HG03060 (cell line): ENCODE results near the gene FLVCR2.
A peak's percentile ranks its signal among the peaks of the same experiment; 100 is the strongest.

ENCODE experiments used
- ATAC-seq: cut with Tn5 transposase; IDR thresholded peaks from one replicate; pipeline ENCODE4 v1.9.1; 2021; ENCODE audit warnings: low read depth, moderate number of reproducible peaks; ENCODE audit not compliant: unreplicated experiment

Gene FLVCR2, protein sequence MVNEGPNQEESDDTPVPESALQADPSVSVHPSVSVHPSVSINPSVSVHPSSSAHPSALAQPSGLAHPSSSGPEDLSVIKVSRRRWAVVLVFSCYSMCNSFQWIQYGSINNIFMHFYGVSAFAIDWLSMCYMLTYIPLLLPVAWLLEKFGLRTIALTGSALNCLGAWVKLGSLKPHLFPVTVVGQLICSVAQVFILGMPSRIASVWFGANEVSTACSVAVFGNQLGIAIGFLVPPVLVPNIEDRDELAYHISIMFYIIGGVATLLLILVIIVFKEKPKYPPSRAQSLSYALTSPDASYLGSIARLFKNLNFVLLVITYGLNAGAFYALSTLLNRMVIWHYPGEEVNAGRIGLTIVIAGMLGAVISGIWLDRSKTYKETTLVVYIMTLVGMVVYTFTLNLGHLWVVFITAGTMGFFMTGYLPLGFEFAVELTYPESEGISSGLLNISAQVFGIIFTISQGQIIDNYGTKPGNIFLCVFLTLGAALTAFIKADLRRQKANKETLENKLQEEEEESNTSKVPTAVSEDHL

GRCh38 chr14:75578102-75578785, at the start of gene FLVCR2:
Gene FLVCR2 (plus strand): TSS chr14:75578620. CDS start chr14:75578973, 353 bp downstream.
- no peak for ATAC-seq

- ATAC-seq = no peak
Measured at GRCh38 chr14:75531256-75531655, 47.2 kb upstream of the FLVCR2 start.

- ATAC-seq = no peak
Measured at GRCh38 chr14:75531660-75532317, 46.6 kb upstream of the FLVCR2 start.

DNA sequence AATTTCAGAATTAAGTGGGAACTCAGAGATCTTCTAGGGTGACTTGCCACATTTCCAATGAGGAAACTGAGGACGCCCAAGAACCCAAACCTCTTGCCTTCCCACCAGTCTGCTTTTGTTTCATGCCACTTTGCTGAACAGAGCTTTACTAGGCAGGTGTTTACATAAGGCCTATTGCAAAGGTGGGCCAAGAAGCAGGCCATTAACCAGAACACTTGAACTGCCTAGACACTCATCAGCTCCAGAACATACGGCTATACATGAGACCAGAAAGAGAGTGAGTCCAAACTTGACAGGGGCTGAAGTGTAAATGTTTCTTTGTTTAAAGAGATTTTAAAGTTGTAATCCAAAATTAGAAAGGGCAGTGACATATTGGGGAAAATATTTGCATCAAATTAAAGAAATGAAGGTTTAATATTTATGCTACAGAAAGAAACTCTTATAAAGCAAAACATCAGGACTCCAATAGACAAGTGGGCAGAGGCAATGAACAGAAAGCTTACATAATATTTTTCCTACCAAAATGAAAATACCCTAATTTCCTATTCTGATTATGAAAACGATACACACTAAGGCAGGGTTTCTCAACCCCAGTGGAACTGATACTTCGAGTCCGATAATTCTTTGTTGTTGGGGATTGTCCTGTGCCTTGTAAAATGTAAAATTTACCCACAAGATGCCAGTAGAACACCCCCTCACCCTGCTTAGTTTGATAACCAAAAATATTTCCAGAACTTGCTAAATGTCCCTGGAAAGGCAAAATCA, 44.4 kb upstream of the FLVCR2 start:
- ATAC-seq = no peak

- ATAC-seq = no peak
Measured at GRCh38 chr14:75535164-75535898, 43.1 kb upstream of the FLVCR2 start.

DNA sequence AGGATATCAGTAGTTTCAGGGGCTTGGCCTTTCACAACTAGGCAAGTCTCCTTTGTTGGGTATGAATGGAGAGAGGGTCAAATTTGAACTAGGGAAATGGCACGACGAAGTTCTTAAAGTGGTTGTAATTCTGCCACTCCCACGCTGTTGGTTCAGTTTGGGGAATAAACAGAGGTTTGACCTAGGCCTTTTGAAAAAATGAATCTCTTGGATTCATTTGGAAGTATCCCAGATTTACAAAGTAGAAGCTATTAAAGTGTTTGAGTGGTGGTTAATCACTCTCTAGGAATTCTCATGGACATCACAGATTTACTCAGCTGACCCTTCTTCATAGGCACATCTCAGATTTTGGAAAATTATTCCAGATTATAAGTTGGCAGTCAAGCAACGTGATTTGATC, 41.3 kb upstream of the FLVCR2 start:
- no peak for ATAC-seq

DNA sequence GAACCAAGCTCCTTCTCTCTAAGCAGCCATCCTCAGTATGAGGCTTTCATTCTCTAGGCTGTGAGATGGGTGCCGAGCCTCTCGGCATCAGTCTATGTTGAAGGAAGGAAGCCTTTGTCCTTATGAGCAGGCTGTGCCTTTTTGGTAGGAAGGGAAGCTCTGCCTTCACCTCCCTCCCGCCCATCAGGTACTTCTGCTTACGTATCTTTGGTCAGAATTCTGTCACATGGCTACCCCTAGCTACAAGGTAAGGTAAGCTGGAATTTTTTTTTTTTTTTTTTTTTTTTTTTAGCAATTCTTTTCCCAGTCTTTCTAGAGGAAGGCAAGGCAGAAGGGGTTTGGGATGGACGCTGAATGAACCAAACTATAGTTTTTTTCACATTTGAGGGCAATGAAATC, 39.3 kb upstream of the FLVCR2 start:
- ATAC-seq = no peak

DNA sequence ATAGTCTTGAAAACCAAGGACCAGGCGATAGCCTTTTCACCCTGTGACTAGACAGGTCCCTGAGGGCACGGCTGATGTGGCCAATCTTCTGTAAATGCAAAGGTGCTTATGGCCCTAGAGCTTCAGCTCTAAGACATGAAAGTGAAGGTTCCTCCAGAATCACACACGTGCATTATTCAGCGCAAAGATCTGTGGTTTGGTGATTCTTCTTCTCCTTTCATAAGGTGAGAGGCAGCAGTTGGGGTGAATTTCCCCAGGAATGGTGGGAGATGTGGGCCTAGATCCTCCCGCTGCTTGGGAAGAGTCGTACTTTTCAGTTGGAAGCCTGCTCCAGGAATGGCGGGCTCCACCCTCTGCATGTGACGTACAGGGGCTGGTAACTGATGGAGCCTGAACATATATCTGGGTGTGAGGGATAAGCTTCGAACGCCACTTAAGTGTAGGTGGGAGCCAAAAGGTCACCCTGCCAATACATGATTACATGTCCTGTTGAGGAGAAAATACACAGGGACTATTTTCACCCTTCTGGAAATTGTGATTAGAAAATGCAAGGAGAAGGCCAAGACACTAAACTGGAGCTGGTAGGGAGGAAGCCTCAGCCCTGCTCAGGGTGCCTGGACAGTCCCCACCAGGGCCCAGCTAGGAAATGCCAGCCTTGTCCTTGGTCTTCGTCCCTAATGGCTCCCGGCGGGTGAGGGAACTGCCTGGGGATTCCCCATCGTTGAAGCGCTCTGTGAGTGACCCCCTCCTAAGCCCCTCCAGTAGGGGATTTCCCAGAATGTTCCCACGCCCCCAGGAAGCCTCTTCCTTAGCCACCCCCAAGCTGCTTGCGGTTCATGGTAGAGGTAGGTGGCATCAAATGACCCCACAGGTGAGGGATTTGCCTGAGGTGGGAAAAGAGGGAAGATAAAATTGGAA, 38.6 kb upstream of the FLVCR2 start:
- peak; percentile 40 for ATAC-seq

DNA sequence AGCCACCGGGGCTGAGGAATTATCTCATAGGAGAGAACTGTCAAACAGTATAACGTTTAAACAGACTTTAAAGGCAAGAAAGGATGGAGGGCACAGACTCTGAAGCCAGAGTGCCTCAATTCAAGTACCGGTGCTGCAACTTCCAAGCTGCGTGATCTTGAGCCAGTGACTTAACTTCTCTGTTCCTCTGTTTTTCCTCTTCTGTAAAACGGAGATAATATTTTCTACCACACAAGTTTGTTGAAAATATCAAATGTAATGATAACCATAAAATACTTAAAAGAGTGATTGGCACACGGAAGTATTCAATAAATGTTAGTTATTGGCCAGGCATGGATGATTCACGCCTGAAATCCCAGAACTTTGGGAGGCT, 38.0 kb upstream of the FLVCR2 start:
- no peak for ATAC-seq

DNA sequence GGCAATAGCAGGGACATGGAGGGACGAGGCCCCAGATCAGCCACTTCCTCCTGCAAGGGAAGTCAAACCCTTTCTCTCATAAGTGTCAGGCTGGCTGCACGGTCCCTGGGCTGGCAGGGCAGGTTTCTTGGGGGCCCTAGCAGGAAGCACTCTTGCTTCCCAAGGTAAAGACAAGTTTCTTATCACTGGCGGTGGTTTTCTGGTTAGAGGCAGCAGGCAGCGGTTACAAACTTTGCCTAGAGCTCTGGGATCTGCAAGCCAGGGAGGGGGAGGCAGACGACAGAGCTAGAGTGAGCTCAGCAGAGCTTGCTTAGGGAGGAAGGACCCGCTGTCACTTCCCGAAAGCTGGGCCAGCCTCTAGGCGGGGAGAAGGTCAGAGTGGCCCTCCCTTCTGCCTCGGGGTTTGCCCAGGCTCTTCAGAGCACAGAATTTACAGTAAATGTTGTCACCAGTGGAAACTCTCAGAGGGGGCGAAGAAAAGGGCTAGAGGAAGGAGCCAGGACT, 35.8 kb upstream of the FLVCR2 start:
- ATAC-seq = peak; percentile 28

- no peak for ATAC-seq
Measured at GRCh38 chr14:75543253-75543652, 35.2 kb upstream of the FLVCR2 start.

DNA sequence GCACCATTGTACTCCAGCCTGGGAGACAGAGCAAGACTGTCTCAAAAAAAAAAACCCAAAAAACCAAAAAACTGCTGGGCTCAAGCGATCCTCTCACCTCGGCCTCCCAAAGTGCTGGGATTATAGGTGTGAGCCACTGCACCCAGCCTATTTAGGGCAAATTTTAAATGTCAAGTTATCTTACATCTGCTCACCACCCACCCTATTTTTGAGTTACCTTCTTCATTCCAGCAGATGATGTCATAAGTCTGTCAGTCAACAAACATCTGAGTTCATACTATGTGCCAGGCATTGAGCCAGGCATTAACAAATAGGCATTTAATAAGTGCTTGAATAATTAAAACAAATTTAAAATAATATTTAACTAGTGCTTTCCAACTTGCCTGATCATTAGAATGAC, 34.6 kb upstream of the FLVCR2 start:
- ATAC-seq = no peak

DNA sequence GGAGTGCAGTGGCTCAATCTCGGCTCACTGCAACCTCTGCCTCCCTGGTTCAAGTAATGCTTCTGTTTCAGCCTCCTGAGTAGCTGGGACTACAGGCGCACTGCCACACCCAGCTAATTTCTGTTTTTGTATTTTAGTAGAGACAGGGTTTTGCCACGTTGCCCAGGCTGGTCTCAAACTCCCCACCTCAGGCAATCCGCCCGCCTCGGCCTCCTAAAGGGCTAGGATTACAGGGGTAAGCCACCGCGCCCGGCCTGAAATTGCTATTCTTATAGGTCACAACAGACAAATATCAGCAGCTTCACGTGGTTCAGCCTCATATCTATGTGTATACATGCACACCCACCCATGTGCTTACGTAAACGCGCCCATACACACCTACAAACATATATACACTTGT, 32.5 kb upstream of the FLVCR2 start:
- ATAC-seq = no peak

GRCh38 chr14:75547552-75548250, 30.7 kb upstream of the FLVCR2 start:
- no peak for ATAC-seq

DNA sequence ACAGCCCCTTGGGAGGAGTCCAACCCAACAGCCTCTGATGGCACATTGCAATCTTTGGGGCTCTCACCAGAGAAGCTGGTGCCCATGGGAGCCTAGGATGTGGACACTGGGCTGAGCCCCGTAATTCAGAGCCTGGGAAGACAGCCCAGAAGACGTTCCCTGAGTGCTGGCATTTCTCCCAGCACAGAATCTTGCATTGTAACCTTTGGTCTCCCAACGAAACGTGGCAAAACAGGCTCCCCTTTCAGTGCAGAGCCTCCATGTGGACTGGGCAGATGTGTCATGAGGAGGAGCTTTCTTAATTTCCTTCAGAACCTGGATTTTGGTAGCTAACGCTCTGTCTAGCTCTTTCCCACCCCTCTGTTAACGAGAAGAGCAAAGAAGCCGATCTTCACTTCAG, 29.9 kb upstream of the FLVCR2 start:
- no peak for ATAC-seq

DNA sequence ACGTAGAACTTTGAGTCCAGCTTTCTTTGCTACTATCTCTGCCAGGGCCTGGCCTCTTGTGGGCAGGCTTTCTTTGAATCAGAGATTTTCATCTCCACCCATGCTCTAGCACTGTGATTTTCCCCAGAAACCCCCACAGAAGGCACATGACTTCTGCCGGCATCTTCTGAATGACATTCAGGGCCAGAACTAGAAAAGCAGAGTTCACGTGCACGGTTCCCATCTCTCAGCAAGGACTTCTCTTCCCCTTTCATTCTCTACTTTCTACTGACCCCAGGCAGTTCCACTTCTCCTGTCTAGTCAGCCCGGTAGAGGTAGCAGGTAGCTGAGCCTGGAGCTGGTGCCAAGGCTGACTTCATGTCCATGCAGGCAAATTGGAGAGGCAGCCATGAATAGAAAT, 29.3 kb upstream of the FLVCR2 start:
- no peak for ATAC-seq

GRCh38 chr14:75551021-75551420, 27.4 kb upstream of the FLVCR2 start:
- no peak for ATAC-seq

DNA sequence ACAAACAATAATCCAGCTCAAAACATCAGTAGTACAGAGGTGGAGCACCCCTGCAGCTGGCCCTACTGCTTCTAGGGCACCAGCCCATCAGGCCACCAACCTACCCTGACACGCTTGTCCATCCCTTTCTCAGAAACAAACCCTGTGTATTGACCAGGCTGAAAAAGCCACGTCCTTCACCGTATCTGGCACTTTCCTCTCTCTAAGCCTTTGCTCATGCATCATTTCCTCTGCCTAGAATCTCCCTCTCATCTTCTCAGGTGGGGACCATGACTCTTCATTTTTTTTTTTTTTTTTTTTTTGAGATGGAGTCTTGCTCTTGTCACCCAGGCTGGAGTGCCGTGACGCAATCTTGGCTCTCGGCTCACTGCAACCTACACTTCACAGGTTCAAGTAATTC, 25.3 kb upstream of the FLVCR2 start:
- no peak for ATAC-seq
